ENCODE data around the gene BICRAL. TPM values are rescaled to one million over a fixed set of nuclear protein-coding genes. Genes with fewer than 3 reads are reported as not detected.

The BICRAL gene
- total and polyA plus RNA-seq, 2 donors (not counting 3 experiments of a cell fraction or from before 2014, with no cell fraction given): 5.6 to 6.8 TPM

GRCh38 chr6:42783876-42784642 is 2.2 kb downstream of the BICRAL start:
- peaks cover 16% of the 10 kb centered on the region for H3K4me1 ChIP-seq (ENCODE audit: control insufficient read depth, extremely low read depth, insufficient read depth, low read length)
- POLR2A ChIA-PET: interaction anchor here (0.6 to 1.8 kb wide), 3 partner anchors 38 to 108 kb away, joined by 3 to 7 read pairs (median 5); partner anchors contain the start of gene TBCC
- TF ChIP-seq FOS (IDR thresholded peaks at IDR 0.05; ENCODE audit: borderline replicate concordance, insufficient read depth, low read length): no peak
- TF ChIP-seq CTCF (IDR thresholded peaks at IDR 0.05; ENCODE audit: extremely low read depth in 1 of 2, insufficient read depth in 1 of 2, low read depth in 1 of 2, low read length in 2 of 2): no peak
- TF ChIP-seq JUN (IDR thresholded peaks at IDR 0.05; ENCODE audit: borderline replicate concordance, insufficient read depth, insufficient read length, low read depth): no peak
- no peak for TF ChIP-seq GATA2 (IDR thresholded peaks at IDR 0.05; ENCODE audit: insufficient read depth, insufficient read length, low read depth, low read length)
- TF ChIP-seq POLR2A (IDR thresholded peaks at IDR 0.05; ENCODE audit: low read depth, low read length): peak; percentile 60
- TF ChIP-seq MAX (IDR thresholded peaks at IDR 0.05; ENCODE audit: insufficient read depth, insufficient read length): no peak
- TF ChIP-seq EZH2 (IDR thresholded peaks at IDR 0.05; ENCODE audit: borderline replicate concordance, low read depth, low read length, severe bottlenecking): no peak
- dilution Hi-C loops (cut with MboI; ENCODE audit: extremely low pct_ligation_motif_present, low sequenced_read_pairs): no loop called here
- H3K27me3 ChIP-seq (ENCODE audit: control insufficient read depth in 2 of 2, insufficient read depth in 2 of 2, low read length in 2 of 2): no peaks in the 10 kb centered on the region
- peak overlapping the region; percentile 100 for H3K9ac ChIP-seq (replicated peaks; ENCODE audit: extremely low read depth, insufficient read depth, low read length)
- no peaks in the 10 kb centered on the region for H4K20me1 ChIP-seq (replicated peaks; ENCODE audit: control insufficient read depth, extremely low read depth, insufficient read depth, low read length)
- FAIRE-seq: peak; percentile 75
- no peaks in the 10 kb centered on the region for H3K9me3 ChIP-seq (replicated peaks; ENCODE audit: control insufficient read depth, insufficient read depth, low read length)
- H3K36me3 ChIP-seq (ENCODE audit: control insufficient read depth in 2 of 2, extremely low read depth in 1 of 2, insufficient read depth in 2 of 2, low read length in 2 of 2): no peaks in the 10 kb centered on the region
- peak overlapping the region; percentile 99 for H3K27ac ChIP-seq (ENCODE audit: insufficient read depth, low read depth, low read length)
- CTCF ChIA-PET: interaction anchor here (1.6 to 1.8 kb wide), 2 partner anchors 34 to 122 kb away, joined by 3 to 4 read pairs; no protein-coding TSS in a partner anchor
- intact Hi-C loops (cut with micrococcal nuclease): no loop called here
- H2AFZ ChIP-seq (ENCODE audit: low read depth, low read length): no peak overlapping the region
- peak; percentile 51 for DNase-seq (ENCODE audit: low read depth, low spot score)
- peak overlapping the region; percentile 93 for H3K4me2 ChIP-seq (ENCODE audit: insufficient read depth, low read length)
- H3K9me1 ChIP-seq (replicated peaks; ENCODE audit: control insufficient read depth, extremely low read depth, insufficient read depth, low read length): no peaks in the 10 kb centered on the region
- BruUV-seq (replicated peaks): TSS peak; percentile 51
- H3K4me3 ChIP-seq (replicated peaks in 1 of 3; ENCODE audit: insufficient read depth in 1 of 3, low read depth in 1 of 3, low read length in 3 of 3): peak overlapping the region; percentile 87 to 98 (median 94)
- H3K79me2 ChIP-seq (ENCODE audit: control insufficient read depth, insufficient read depth, low read length): peaks cover 46% of the 10 kb centered on the region

Data from endothelial cell of umbilical vein (primary cell).